ENCODE results near the gene TRMT13. TPM values are rescaled to one million over a fixed set of nuclear protein-coding genes. Genes with fewer than 3 reads are reported as not detected.
A peak's percentile ranks its signal among the peaks of the same experiment; 100 is the strongest.

TRMT13 gene, protein sequence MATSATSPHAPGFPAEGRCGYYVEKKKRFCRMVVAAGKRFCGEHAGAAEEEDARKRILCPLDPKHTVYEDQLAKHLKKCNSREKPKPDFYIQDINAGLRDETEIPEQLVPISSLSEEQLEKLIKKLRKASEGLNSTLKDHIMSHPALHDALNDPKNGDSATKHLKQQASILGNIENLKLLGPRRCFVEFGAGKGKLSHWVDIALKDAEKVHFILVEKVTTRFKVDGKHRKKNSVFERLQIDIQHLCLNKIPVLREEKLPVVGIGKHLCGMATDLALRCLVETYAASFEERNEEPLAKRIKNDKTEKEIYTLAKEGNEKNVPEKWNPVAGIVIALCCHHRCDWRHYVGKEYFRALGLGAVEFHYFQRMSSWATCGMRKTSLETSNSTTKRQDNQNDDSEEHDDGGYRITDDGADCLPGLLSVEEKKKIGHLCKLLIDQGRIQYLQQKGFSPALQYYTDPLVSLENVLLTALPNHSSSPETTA
- 10 to 100 TPM; 18.6 to 19.6 TPM for total RNA-seq

DNA sequence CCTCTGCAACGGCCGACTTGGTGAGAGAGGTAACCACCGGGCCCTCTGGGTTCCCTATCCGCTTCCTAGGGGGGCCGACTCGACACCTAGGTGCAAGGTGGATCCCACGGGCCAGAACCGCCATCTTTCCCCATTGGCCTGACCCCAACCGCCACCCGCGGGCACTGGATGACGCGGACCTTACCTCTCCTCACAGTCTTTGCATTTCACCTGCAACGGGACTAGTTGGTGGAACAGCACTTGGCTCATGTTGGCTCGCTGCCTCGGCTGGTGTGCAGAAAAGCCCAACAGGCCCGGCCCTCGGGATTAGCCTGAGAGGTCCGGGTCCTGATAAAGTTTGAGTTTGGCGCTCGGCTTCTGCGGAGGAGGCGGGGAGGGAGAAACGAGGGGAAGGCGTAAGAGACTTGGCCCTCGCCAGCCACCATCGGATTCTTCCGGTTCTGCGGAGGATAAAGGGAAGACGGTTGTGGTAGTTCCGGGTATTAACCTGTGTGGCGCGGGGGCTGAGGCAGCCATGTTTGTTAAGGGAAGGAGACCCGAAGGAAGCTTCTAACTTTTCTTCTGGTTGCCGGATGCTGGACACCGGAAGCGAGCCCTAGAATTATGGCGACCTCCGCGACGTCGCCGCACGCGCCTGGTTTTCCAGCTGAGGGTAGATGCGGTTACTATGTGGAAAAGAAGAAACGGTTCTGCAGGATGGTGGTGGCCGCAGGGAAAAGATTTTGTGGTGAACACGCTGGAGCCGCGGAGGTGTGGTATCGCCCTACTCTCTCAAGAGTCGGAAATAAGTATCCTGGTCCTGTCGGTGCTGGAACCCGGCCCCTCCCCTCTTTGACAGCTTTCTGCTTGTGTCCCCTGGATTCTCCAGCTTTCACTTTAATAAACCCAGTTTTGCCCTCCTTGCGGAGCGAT lies at the start of gene TRMT13, which contains the start of gene SASS6:
Gene TRMT13, plus strand, starts transcription at position 598 of the 912 bp plus-strand sequence. Its CDS starts 6 bp downstream, at position 604.
Gene SASS6, minus strand, starts transcription at position 365 of the 912 bp plus-strand sequence. Its CDS starts 116 bp downstream, at position 249.
- peak; percentile 92 for DNase-seq
- Mint-ChIP-seq H3K4me1 (peaks cover 32% of the 10 kb centered on the region), H3K36me3 (peaks cover 19% of the 10 kb centered on the region), H3K27ac (peak within 1 kb of the TSS; percentile 98), H3K4me3 (peak within 1 kb of the TSS; percentile 100), H3K27me3 (peaks cover 3% of the 10 kb centered on the region), H3K9me3 (no peaks in the 10 kb centered on the region)

DNA sequence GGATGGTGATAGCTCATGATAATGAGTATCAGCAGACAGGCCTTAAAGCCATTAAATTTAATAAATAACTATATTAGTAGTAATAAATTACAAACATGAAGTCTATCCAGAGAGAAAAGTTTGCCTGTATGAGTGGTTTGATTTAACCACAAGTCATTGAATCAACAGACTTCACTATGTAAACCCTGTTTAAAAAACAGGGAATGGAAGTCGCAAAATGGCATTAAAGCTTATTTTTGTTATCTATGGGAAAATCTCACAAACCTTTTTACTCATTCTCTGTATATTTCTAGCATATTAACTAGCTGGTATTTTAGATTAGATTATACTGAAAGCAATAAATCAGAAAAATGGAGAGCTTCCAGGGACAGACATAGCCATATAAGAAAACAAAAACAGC lies 45.6 kb upstream of the TRMT13 start:
- peaks cover 3% of the 10 kb centered on the region for H3K4me1 Mint-ChIP-seq
- no peaks in the 10 kb centered on the region for H3K9me3 Mint-ChIP-seq
- DNase-seq = no peak
- H3K4me3 Mint-ChIP-seq = no peak overlapping the region
- no peak overlapping the region for H3K27ac Mint-ChIP-seq
- H3K27me3 Mint-ChIP-seq = no peaks in the 10 kb centered on the region
- peaks cover 11% of the 10 kb centered on the region for H3K36me3 Mint-ChIP-seq

DNA sequence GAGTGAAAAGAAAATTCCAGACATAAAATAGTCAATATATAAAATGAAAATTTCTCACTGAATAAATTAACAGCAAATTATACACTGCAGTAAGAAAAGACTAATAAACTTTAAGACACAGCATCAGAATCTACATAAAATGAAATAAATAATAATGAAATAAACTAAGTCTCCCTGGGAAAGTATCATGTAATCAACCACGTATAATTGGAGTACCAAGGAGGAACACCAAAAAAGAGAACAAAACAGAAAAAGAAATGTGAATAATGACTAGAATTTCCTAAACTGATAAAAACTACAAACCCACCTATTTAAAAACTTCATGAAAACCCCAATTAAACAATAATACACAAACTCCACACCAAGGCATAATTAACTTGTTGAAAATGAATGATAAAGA lies 43.9 kb upstream of the TRMT13 start:
- H3K27me3 Mint-ChIP-seq = no peaks in the 10 kb centered on the region
- no peak for DNase-seq
- no peak overlapping the region for H3K4me3 Mint-ChIP-seq
- H3K27ac Mint-ChIP-seq = no peak overlapping the region
- H3K36me3 Mint-ChIP-seq = peaks cover 19% of the 10 kb centered on the region
- H3K4me1 Mint-ChIP-seq = peaks cover 3% of the 10 kb centered on the region
- no peaks in the 10 kb centered on the region for H3K9me3 Mint-ChIP-seq

DNA sequence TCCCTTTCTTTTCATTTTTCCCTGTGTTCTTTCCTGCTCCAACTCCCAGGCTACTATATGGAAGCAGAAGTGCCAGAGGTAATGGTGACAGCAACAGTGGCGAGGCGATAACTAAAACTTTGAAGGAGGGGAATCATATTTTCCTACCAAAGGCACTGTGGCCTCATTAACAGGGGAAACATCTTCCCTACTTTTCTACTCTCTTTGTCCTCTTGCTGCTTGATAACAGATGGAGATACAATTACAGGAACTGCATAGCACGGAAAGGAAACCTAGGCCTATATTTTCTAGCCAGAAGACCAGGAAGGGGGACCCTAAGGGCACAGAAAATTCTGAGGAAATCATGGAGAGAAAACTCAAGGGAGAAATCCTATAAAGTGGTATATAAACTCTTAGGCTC lies 42.5 kb upstream of the TRMT13 start:
- DNase-seq = no peak
- Mint-ChIP-seq H3K27me3 (no peaks in the 10 kb centered on the region), H3K27ac (no peak overlapping the region), H3K4me1 (peaks cover 3% of the 10 kb centered on the region), H3K4me3 (no peak overlapping the region), H3K36me3 (peaks cover 21% of the 10 kb centered on the region), H3K9me3 (no peaks in the 10 kb centered on the region)

DNA sequence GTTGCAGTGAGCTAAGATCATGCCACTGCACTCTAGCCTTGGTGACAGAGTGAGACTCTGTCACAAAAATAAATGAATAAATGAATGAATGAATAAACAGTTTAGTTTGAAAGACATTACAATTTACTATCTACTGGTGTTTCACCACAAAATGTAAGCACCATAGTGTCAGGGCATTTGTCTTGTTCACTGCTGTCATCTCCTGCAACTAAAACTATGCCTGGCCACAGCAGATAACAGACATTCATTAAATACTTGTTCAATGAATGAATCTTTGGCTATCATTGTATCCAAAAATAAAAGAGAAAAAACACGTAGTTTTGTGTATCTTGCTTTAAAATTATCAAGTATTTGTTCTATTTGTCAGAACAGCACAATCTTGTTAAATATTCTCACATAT lies 32.8 kb upstream of the TRMT13 start:
- H3K4me1 Mint-ChIP-seq = no peaks in the 10 kb centered on the region
- no peaks in the 10 kb centered on the region for H3K27me3 Mint-ChIP-seq
- no peaks in the 10 kb centered on the region for H3K9me3 Mint-ChIP-seq
- H3K4me3 Mint-ChIP-seq = no peak overlapping the region
- no peak for DNase-seq
- H3K36me3 Mint-ChIP-seq = peaks cover 38% of the 10 kb centered on the region
- no peak overlapping the region for H3K27ac Mint-ChIP-seq

DNA sequence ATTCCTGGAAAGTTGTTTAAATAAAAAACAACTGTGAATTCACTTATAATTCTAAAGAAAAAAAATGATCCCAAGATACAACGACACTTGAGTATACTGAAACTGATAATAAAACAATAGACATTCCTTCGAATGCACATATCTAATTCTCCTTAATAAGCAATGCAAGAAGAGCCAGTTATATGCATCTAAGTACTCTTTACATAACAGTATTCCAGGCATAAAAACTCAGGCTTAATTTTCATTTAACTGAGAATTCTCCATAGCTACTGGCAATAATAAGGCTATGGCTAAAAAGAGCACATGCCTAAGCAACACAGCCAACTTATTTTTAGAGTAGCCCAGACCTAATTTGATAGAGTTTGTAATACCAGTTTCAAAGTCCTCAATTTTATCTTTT lies 31.4 kb upstream of the TRMT13 start:
- no peaks in the 10 kb centered on the region for H3K9me3 Mint-ChIP-seq
- peaks cover 32% of the 10 kb centered on the region for H3K36me3 Mint-ChIP-seq
- no peak overlapping the region for H3K27ac Mint-ChIP-seq
- H3K27me3 Mint-ChIP-seq = no peaks in the 10 kb centered on the region
- H3K4me3 Mint-ChIP-seq = no peak overlapping the region
- no peaks in the 10 kb centered on the region for H3K4me1 Mint-ChIP-seq
- no peak for DNase-seq

DNA sequence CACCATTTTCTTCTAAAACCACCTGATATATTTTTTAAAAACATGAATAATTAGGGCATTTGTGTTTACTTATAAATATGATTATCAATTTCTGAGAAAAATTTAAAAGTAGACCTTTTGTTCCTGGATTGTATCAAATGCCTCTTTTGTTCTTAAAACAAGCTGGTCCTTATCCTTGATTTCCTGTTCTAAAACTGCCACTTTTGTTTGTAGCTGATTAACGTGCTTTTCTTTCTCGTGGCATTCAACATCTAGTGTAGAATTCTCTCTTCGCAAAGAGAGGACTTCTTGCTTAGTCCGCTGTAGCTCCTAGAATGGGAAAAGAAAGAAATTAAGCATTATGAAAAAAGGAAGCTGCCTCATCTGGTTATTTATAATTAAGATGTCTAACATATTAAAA lies 25.3 kb upstream of the TRMT13 start:
- peaks cover 5% of the 10 kb centered on the region for H3K4me1 Mint-ChIP-seq
- no peak overlapping the region for H3K27ac Mint-ChIP-seq
- H3K4me3 Mint-ChIP-seq = no peak overlapping the region
- no peaks in the 10 kb centered on the region for H3K9me3 Mint-ChIP-seq
- DNase-seq = no peak
- peaks cover 21% of the 10 kb centered on the region for H3K36me3 Mint-ChIP-seq
- H3K27me3 Mint-ChIP-seq = no peaks in the 10 kb centered on the region

DNA sequence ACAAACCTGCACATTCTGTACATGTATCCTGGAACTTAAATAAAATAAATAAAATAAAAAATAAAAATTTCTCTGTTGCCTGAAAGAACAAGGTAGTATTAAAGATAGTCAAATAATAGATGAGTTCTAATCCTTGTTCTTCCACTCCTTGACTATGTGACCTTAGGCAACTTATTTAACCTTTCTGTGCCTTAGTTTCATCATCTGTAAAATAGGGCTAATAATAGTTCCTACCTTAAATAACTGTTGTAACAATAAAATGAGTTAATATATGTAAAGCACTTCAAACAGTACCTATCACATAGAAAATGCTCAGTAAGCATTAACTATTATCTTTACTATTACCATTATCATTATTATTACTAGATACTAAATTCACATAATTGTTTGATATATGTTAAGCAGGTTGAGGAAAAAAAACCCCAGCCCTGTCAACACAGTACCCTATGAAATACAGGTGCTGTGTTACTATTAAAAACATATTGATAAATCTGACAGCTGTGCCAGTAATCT lies 23.4 kb upstream of the TRMT13 start:
- Mint-ChIP-seq H3K27ac (no peak overlapping the region), H3K27me3 (no peaks in the 10 kb centered on the region), H3K9me3 (no peaks in the 10 kb centered on the region), H3K4me3 (no peak overlapping the region), H3K4me1 (peaks cover 5% of the 10 kb centered on the region), H3K36me3 (peaks cover 17% of the 10 kb centered on the region)
- no peak for DNase-seq

DNA sequence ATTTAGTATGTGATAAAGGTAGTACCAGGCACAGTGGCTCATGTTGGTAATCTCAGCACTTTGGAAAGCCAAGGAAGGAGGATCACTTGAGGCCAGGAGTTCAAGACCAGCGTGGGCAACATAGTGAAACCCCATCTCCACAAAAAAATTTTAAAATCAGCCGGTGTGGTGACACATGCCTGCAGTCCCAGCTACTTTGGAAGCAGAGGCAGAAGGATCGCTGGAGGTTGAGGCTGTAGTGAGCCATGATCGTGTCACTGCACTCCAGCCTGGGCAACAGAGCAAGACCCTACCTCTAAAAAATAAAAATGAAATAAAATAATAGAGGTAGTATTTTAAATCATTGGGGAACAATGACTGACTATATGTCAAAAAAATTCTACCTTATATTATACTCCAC lies 17.4 kb upstream of the TRMT13 start:
- H3K27ac Mint-ChIP-seq = no peak overlapping the region
- no peaks in the 10 kb centered on the region for H3K9me3 Mint-ChIP-seq
- peaks cover 13% of the 10 kb centered on the region for H3K36me3 Mint-ChIP-seq
- H3K27me3 Mint-ChIP-seq = no peaks in the 10 kb centered on the region
- no peaks in the 10 kb centered on the region for H3K4me1 Mint-ChIP-seq
- no peak overlapping the region for H3K4me3 Mint-ChIP-seq
- DNase-seq = no peak

DNA sequence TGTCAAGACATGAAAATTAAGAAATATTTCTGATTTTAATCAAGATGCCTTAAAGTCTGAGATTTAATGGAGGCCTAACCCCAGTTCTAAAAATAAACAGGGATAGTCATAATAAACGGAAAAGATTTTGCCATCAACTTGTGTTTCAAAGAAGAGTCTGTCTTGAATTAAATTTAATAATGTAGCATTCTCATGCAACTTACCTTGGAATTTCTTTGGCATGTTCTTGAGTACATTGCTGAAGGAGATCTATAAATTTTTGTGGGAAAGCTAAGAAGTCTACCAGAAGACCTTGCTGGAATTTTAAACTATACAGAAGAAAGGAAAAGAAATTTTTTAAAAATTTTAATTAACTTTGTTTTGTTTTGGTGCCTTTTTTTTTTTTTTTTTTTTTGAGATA lies 10.8 kb upstream of the TRMT13 start:
- Mint-ChIP-seq H3K27me3 (no peaks in the 10 kb centered on the region), H3K27ac (no peak overlapping the region), H3K36me3 (peaks cover 13% of the 10 kb centered on the region), H3K4me1 (peaks cover 1% of the 10 kb centered on the region), H3K9me3 (no peaks in the 10 kb centered on the region), H3K4me3 (no peak overlapping the region)
- no peak for DNase-seq

DNA sequence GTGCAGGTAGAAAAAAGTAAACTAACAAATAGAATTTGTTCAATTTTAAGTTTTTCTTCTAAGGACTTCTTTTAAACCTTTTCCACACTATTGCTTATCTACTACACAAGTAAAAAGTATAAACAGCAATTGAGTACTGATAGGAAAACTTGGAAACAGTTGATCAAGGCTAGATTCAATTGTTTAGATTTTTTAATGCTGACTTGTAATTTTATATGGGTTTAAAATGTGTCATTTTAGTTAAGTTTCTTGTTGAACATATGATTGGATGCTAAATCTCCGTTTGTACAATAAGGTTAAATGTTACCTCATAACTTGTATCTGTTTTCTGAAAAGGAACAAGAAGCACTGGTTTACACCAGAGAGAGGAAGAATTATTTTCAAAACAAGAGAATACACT lies 5.7 kb upstream of the TRMT13 start:
- no peak overlapping the region for H3K27ac Mint-ChIP-seq
- H3K9me3 Mint-ChIP-seq = no peaks in the 10 kb centered on the region
- H3K4me3 Mint-ChIP-seq = no peak overlapping the region

DNA sequence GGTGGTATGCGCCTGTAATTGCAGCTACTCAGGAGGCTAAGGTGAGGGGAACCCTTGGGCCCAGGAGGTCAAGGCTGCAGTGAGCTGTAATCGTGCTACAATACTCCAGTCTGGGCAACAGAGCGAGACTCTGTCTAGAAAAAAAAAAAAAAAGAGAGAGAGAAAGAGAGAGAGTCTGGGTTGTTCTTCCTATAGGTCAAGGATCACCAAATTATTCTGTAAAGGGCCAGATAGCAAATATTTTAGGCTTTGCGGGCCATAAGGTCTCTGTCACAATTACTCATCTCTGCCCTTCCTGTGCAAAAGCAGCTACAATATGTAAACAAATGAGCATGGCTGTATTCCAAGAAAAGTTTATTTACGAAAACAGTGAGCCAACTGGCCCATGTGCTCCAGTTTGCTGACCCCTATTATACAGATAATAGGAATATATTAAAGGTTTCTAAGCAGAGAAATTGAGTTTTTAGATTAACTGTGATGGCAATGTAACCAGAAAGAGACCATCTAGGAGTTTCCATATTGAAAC lies 2.3 kb upstream of the TRMT13 start:
- no peak for DNase-seq
- Mint-ChIP-seq H3K27ac (no peak overlapping the region), H3K36me3 (peaks cover 24% of the 10 kb centered on the region), H3K4me1 (peaks cover 34% of the 10 kb centered on the region), H3K27me3 (peaks cover 3% of the 10 kb centered on the region), H3K9me3 (no peaks in the 10 kb centered on the region), H3K4me3 (no peak overlapping the region)

More for the DNA sequence above, 5.7 kb upstream of the TRMT13 start:
- Mint-ChIP-seq H3K4me1 (peaks cover 23% of the 10 kb centered on the region), H3K27me3 (no peaks in the 10 kb centered on the region), H3K36me3 (peaks cover 15% of the 10 kb centered on the region)
- DNase-seq = no peak

DNA sequence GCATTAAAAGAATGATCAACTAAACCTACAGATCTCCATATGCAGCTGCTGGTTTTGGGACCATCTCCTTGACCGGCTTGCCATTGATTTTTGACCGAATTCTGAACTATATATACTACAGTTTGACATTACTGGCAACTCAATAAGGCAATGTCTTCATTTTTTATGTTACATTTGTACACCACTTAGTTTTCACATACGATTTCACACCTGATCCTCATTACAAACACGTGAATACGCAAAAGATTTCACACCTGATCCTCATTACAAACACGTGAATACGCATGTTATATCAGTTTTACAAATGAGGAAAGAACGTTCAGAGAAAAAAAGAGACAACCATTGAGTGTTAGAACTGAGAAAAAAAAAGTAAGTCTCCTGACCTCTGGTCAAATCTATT lies 1.3 kb upstream of the TRMT13 start:
- peaks cover 35% of the 10 kb centered on the region for H3K4me1 Mint-ChIP-seq

DNA sequence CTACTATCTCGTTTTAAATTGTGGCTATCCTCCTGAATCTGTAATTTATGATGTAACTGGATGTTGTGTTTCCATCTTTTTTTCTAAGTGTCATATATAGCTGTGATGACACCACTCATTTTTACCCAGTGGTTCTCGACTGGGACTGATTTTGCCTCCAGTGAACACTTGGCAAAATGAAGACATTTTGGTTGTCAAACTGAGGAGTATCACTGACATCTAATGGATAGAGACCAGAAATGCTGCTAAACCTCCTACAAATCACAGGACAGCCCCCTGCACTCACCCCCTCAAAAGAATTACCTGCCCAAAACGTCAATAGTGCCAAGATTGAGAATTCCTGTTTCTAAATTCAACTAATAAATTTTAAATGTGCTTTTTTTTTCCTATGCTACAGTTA lies 1.9 kb downstream of the TRMT13 start:
- Mint-ChIP-seq H3K27me3 (peaks cover 3% of the 10 kb centered on the region), H3K27ac (no peak overlapping the region), H3K9me3 (no peaks in the 10 kb centered on the region), H3K4me3 (peak overlapping the region; percentile 33), H3K36me3 (peaks cover 23% of the 10 kb centered on the region), H3K4me1 (peaks cover 25% of the 10 kb centered on the region)
- no peak for DNase-seq

More for the DNA sequence above, 1.3 kb upstream of the TRMT13 start:
- Mint-ChIP-seq H3K27ac (peak overlapping the region; percentile 98), H3K27me3 (peaks cover 3% of the 10 kb centered on the region), H3K9me3 (no peaks in the 10 kb centered on the region), H3K36me3 (peaks cover 18% of the 10 kb centered on the region), H3K4me3 (peak overlapping the region; percentile 100)
- no peak for DNase-seq

DNA sequence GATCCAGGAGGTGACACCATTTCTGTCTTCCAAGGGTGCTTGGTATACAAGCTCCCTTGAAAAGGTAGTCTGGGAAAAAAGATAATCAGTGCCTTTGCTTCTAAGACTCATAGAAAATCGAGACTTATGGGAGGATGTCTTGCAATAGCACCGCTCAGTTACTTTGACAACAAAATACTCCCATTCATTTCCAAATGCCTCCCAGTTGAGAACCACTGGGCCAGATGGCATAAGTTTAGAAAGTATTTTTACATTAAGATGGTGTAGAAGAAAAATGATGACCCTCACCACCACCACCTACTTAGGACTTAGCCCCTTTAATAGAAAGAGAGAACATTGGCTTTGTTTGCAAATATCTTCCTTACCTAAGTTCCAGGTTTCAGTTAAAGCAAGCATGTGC lies 4.6 kb downstream of the TRMT13 start:
- Mint-ChIP-seq H3K36me3 (peaks cover 25% of the 10 kb centered on the region), H3K27me3 (peaks cover 3% of the 10 kb centered on the region), H3K4me3 (no peak overlapping the region), H3K4me1 (peaks cover 13% of the 10 kb centered on the region), H3K27ac (no peak overlapping the region), H3K9me3 (no peaks in the 10 kb centered on the region)
- DNase-seq = no peak
